ENCODE measurements around the gene PAFAH1B1.

The PAFAH1B1 gene

GRCh38 chr17:2724784-2725164, 131.3 kb downstream of the PAFAH1B1 start:
- no peak for DNase-seq

- DNase-seq: no peak
Observed at GRCh38 chr17:2730764-2731353, 137.4 kb downstream of the PAFAH1B1 start.

- no peak for DNase-seq
Observed at GRCh38 chr17:2731807-2732206, 138.4 kb downstream of the PAFAH1B1 start.

GRCh38 chr17:2734939-2735338, 141.5 kb downstream of the PAFAH1B1 start:
- DNase-seq: no peak
